KOPT-K1 (cell line): ENCODE results near the gene OR8B2.
"Not testable (repeated sequence)": the region's sequence is repeated elsewhere in the genome, so short reads cannot be mapped to it uniquely, and the experiment has no call there.

Experiments used
- H3K27ac ChIP-seq: fragments of 200-600 bp; sonication (generic); 2 replicates; pipeline ENCODE4 v1.5.1; 2016; ENCODE audit warnings: antibody characterized with exemption, mild to moderate bottlenecking, low read depth, low read length; ENCODE audit not compliant: poor library complexity, severe bottlenecking
- H3K36me3 ChIP-seq: fragments of 200-600 bp; sonication (generic); 2 replicates; pipeline ENCODE4 v1.5.1; 2017; ENCODE audit warnings: antibody characterized with exemption, mild to moderate bottlenecking, low read length, moderate library complexity; ENCODE audit not compliant: insufficient read depth
- H3K9me3 ChIP-seq: fragments of 200-600 bp; sonication (generic); 2 replicates; pipeline ENCODE4 v1.5.1; 2017; ENCODE audit warnings: antibody characterized with exemption, low read length, mild to moderate bottlenecking; ENCODE audit not compliant: insufficient read depth, poor library complexity, severe bottlenecking

OR8B2 gene

DNA sequence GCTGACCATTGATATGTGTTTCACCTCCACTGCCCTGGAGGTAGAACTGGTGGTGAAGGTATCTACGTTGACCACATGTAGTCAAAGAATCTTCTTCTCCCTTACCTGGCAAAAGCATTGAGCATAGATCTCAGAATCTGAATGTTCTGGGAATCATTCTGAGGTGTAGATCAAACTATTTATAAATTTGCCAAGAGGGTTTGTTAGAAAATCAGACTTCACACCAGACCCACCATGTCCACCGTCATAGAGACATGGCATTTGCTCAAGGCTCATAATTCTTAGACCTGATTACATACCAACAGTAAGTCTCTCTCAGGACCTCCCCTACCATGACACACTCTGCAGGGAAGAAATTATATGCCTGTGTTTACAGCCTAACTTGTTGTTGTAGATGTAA lies at the start of gene OR8B2:
OR8B2 (minus strand) TSS at position 101 of the 400 bp plus-strand sequence. CDS start 1,156 bp downstream, outside the sequence.
- H3K9me3 ChIP-seq, result no peaks in the 10 kb centered on the region
- H3K36me3 ChIP-seq, result no peaks in the 10 kb centered on the region
- no peak within 1 kb of the TSS for H3K27ac ChIP-seq

DNA sequence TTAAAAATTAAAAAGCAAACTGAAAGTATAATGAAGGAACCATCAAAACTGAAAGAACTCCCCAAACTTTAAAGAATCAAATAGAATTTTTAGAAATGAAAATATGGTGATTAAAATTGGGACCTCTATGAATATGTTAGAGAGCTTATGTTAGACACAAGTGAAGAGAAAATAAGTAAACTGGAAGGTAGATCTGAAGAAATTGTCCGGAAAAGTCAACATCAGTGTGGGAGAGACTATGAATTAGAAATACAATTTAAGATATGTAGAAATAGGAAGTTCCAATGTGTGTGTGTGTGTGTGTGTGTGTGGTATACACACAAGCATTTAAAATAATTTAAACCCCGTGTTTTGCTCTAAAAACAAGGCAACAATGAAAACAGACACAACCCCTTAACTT lies 45.3 kb upstream of the OR8B2 start:
- no peaks in the 10 kb centered on the region for H3K36me3 ChIP-seq
- H3K27ac ChIP-seq, result no peak overlapping the region
- peaks cover 8% of the 10 kb centered on the region for H3K9me3 ChIP-seq

- no peaks in the 10 kb centered on the region for H3K9me3 ChIP-seq
- no peaks in the 10 kb centered on the region for H3K36me3 ChIP-seq
- no peak within 1 kb of the TSS for H3K27ac ChIP-seq
Measured at GRCh38 chr11:124424384-124424921, 40.2 kb upstream of the OR8B2 start, which contains the start of gene OR8B4. OR8B4 (minus strand) TSS chr11:124424871; CDS start chr11:124424871, 0 bp downstream.

DNA sequence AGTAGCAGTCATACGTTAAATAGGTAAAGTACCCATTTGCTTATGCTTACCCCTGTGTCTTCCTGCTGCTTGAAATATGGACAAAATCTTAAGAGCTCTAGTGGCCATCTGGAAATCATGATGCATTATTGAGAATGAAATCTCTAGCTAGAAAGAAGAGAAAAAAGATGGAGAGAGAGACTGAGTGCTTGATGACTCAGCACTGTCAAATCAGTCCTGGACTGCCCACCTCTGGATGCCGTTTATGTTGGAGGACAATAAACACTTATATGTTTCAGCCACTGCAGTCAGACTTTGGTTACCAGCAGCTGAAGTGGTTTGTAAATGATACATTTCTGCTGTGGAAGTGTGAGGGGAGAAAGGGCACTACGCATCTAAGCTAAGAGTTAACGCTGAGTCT lies 36.7 kb upstream of the OR8B2 start:
- Histone ChIP-seq H3K36me3 (no peaks in the 10 kb centered on the region), H3K27ac (no peak overlapping the region), H3K9me3 (no peaks in the 10 kb centered on the region)

- no peaks in the 10 kb centered on the region for H3K36me3 ChIP-seq
Measured at GRCh38 chr11:124415356-124415923, 31.1 kb upstream of the OR8B2 start.

DNA sequence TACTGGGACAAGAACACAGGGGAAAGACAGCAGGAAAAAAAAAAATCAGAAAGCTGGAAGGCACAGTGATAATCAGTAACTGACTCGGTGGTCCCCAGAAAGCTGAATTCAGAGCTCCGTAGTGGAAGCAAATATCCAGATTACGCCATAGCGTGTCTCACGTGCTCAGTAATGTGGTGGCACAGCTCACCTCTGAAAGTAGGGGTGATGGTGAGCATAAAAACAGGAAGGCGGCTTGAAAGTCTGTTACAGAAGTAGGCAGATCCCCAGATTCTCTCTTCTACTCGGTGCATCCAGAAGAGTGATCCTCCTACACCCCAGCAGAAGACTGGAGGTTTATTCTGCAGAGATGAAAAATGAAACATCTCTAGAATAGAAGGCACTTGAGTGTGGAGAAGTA lies 25.6 kb upstream of the OR8B2 start:
- no peaks in the 10 kb centered on the region for H3K36me3 ChIP-seq
- no peak overlapping the region for H3K27ac ChIP-seq
- H3K9me3 ChIP-seq, result no peaks in the 10 kb centered on the region

More at GRCh38 chr11:124415356-124415923, 31.1 kb upstream of the OR8B2 start:
- no peaks in the 10 kb centered on the region for H3K9me3 ChIP-seq
- no peak overlapping the region for H3K27ac ChIP-seq

GRCh38 chr11:124405581-124405980 lies 21.3 kb upstream of the OR8B2 start:
- no peak overlapping the region for H3K27ac ChIP-seq
- H3K9me3 ChIP-seq, result no peaks in the 10 kb centered on the region

DNA sequence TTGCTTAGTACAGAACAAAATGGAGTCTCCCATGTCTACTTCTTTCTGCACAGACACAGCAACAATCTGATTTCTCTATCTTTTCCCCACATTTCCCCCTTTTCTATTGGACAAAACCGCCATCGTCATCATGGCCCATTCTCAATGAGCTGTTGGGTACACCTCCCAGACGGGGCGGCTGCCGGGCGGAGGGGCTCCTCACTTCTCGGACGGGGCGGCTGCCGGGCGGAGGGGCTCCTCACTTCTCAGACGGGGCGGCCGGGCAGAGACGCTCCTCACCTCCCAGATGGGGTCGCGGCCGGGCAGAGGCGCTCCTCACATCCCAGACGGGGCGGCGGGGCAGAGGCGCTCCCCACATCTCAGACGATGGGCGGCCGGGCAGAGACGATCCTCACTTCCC lies 18.9 kb upstream of the OR8B2 start:
- not testable (repeated sequence) for H3K9me3 ChIP-seq, H3K36me3 ChIP-seq

More at GRCh38 chr11:124405581-124405980, 21.3 kb upstream of the OR8B2 start:
- H3K36me3 ChIP-seq, result no peaks in the 10 kb centered on the region

GRCh38 chr11:124402326-124402922 lies 18.1 kb upstream of the OR8B2 start:
- Histone ChIP-seq H3K36me3 (no peaks in the 10 kb centered on the region), H3K9me3 (no peaks in the 10 kb centered on the region), H3K27ac (no peak overlapping the region)

More for the DNA sequence above, 18.9 kb upstream of the OR8B2 start:
- not testable (repeated sequence) for H3K27ac ChIP-seq

DNA sequence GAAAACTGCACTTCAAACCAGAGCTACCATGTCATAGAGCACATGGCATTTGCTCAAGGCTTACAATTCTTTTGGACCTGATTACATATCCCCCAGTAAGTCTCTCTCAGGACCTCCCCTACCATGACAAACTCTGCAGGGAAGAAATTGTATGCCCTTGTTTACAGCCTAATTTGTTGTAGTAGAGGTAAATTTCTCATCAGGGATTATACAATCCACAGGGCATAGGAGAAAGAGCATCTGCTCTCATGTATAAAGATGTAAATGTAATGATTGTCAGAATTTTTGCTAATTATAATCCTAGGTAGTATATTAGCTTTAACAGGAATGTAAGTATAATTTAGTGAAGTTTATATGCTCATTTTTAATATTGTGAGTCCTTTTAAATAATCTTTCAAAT lies 14.6 kb upstream of the OR8B2 start, which contains the start of gene OR8B3:
OR8B3 (minus strand) TSS at position 101 of the 400 bp plus-strand sequence. CDS start 1,673 bp downstream, outside the sequence.
- no peaks in the 10 kb centered on the region for H3K9me3 ChIP-seq
- no peak within 1 kb of the TSS for H3K27ac ChIP-seq
- H3K36me3 ChIP-seq, result no peaks in the 10 kb centered on the region

DNA sequence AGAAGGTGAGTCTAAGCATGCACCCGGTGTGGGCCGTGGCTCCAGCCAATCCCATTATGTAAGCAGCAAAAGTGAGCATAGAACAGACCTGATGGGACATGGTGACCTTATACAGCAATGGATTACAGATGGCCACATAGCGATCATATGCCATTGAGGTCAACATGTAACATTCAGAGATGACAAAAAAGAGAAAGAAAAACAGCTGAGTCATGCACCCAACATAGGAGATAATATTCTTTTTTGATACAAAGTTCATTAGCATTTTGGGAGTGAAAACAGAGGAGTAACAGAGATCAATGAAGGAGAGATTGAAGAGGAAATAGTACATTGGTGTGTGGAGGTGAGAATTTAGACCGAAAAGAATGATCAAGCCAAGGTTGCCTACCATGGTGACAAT lies 12.5 kb upstream of the OR8B2 start:
- not testable (repeated sequence) for H3K9me3 ChIP-seq, H3K36me3 ChIP-seq, H3K27ac ChIP-seq

DNA sequence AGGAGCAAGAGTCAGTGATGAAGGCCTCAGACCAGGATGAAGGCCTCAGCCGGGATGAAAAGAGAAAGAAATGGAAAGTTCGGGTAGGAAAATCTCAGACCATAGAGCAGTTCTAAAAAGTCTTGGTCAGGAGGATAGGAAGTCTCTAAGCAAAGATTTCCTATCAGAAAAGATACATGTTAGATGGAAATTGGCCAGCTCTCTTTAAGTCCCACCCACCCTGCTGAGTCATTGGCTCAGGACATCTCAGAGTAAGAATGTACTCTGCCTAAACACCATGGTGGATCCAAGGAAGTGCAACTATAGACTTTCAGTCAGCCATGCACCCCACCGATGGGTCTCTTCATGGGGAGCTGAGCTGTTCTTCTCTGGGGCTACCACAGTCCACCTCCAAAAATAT lies 10.1 kb upstream of the OR8B2 start:
- no peaks in the 10 kb centered on the region for H3K9me3 ChIP-seq
- H3K36me3 ChIP-seq, result no peaks in the 10 kb centered on the region
- H3K27ac ChIP-seq, result no peak overlapping the region

DNA sequence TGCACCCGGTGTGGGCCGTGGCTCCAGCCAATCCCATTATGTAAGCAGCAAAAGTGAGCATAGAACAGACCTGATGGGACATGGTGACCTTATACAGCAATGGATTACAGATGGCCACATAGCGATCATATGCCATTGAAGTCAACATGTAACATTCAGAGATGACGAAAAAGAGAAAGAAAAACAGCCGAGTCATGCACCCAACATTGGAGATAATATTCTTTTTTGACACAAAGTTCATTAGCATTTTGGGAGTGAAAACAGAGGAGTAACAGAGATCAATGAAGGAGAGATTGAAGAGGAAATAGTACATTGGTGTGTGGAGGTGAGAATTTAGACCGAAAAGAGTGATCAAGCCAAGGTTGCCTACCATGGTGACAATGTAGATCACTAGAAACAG lies 1.4 kb downstream of the OR8B2 start:
- H3K36me3 ChIP-seq, H3K9me3 ChIP-seq, H3K27ac ChIP-seq: not testable (repeated sequence)

- no peaks in the 10 kb centered on the region for H3K9me3 ChIP-seq
- no peaks in the 10 kb centered on the region for H3K36me3 ChIP-seq
- H3K27ac ChIP-seq, result no peak overlapping the region
Measured at GRCh38 chr11:124380585-124380984, 3.7 kb downstream of the OR8B2 start.

DNA sequence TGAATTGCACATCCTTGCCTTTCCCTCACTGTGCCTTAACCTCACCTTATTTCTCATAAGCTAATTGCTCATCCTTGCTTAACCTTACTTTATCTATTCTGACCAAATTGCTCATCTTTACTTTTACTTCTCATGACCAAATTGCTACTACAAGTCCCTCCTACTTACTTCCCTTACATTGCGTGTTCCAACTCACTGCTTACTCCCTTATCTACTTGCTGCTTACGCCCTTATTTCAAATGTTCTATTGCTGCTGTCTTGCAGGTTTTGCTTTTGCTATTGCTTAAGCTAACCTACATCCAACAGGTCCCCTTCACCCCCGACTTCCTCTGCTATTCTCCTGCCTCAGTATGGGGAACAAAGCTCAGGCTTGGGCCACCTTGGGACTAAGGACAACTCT lies 8.0 kb downstream of the OR8B2 start:
- no peaks in the 10 kb centered on the region for H3K9me3 ChIP-seq
- no peak overlapping the region for H3K27ac ChIP-seq

GRCh38 chr11:124359566-124359965 lies 24.7 kb downstream of the OR8B2 start:
- H3K36me3 ChIP-seq, result no peaks in the 10 kb centered on the region
- no peaks in the 10 kb centered on the region for H3K9me3 ChIP-seq
- H3K27ac ChIP-seq, result no peak overlapping the region

More for the DNA sequence above, 8.0 kb downstream of the OR8B2 start:
- H3K36me3 ChIP-seq, result no peaks in the 10 kb centered on the region
